Neural crest cell (in vitro differentiated cells): ENCODE results near the gene LINGO3. TPM values are rescaled to one million over a fixed set of nuclear protein-coding genes. Genes with fewer than 3 reads are reported as not detected.

Source experiments
- DNase-seq: peaks from one replicate; pipeline ENCODE4 v3.0.0; 2021; ENCODE audit warnings: low read depth, mixed read lengths, low spot score
- H3K27ac Mint-ChIP-seq: one replicate; pipeline ENCODE4 v1.8.0; 2021; ENCODE audit warnings: mild to moderate bottlenecking, mixed read lengths; ENCODE audit not compliant: unreplicated experiment
- H3K27me3 Mint-ChIP-seq: 2 replicates; pipeline ENCODE4 v1.8.0; 2021; ENCODE audit warnings: low read depth, mild to moderate bottlenecking, mixed read lengths
- H3K36me3 Mint-ChIP-seq: 2 replicates; pipeline ENCODE4 v1.8.0; 2021; ENCODE audit warnings: low read depth, mild to moderate bottlenecking, mixed read lengths
- H3K4me1 Mint-ChIP-seq: 2 replicates; pipeline ENCODE4 v1.8.0; 2021; ENCODE audit warnings: mixed read lengths
- H3K4me3 Mint-ChIP-seq: one replicate; pipeline ENCODE4 v1.8.0; 2021; ENCODE audit warnings: mild to moderate bottlenecking, mixed read lengths
- H3K9me3 Mint-ChIP-seq: 2 replicates; pipeline ENCODE4 v1.8.0; 2021; ENCODE audit warnings: mixed read lengths
- total RNA-seq: library from RNA; stranded (reverse); gene quantifications from 2 replicates; pipeline ENCODE4 v1.2.1, GENCODE V29; 2021
- TF ChIP-seq, protein P1 (sequence below): fragments of 200-600 bp; sonication (generic); conservative IDR thresholded peaks from 2 replicates; pipeline ENCODE4 v1.5.0; 2021; ENCODE audit warnings: antibody characterized with exemption, mild to moderate bottlenecking

LINGO3 gene
- total RNA-seq, 1 donor from 2014 or later = not detected

DNA sequence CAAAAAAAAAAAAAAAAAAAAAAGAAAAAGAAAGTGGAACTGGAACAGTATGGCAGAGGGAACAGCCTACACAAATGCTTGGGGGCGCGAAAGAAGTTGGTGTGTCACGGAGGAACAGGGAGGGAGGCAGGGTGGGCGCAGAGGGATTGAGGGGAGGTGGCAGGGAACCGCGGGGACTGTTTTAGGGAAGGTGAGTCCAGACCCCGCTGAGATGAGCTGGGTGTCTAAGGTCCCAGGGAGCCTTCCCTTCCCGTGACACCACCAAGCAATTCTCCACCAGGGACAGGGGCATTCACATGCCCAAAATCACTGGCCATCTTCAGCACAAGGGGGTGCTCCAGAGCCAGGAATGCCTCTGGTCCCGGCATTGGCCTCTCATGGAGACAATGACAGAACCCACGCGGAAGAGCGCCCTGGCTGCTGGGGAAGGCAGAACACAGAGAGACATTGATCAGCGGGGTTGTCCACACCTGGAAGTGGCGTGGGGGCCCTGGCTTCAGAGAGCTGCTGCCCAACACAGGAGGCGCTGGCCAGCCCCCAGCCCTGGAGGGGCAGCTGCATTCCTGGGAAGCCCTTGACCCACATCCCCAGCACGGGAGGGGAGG lies 32.9 kb downstream of the LINGO3 start:
- Mint-ChIP-seq H3K9me3 (no peaks in the 10 kb centered on the region), H3K27me3 (peaks cover 10% of the 10 kb centered on the region), H3K36me3 (peaks cover 12% of the 10 kb centered on the region), H3K4me1 (peaks cover 25% of the 10 kb centered on the region), H3K27ac (peak overlapping the region; percentile 81), H3K4me3 (peak overlapping the region; percentile 89)
- peak; percentile 66 for DNase-seq
- TF ChIP-seq, protein P1, sequence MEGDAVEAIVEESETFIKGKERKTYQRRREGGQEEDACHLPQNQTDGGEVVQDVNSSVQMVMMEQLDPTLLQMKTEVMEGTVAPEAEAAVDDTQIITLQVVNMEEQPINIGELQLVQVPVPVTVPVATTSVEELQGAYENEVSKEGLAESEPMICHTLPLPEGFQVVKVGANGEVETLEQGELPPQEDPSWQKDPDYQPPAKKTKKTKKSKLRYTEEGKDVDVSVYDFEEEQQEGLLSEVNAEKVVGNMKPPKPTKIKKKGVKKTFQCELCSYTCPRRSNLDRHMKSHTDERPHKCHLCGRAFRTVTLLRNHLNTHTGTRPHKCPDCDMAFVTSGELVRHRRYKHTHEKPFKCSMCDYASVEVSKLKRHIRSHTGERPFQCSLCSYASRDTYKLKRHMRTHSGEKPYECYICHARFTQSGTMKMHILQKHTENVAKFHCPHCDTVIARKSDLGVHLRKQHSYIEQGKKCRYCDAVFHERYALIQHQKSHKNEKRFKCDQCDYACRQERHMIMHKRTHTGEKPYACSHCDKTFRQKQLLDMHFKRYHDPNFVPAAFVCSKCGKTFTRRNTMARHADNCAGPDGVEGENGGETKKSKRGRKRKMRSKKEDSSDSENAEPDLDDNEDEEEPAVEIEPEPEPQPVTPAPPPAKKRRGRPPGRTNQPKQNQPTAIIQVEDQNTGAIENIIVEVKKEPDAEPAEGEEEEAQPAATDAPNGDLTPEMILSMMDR = peak; percentile 72

DNA sequence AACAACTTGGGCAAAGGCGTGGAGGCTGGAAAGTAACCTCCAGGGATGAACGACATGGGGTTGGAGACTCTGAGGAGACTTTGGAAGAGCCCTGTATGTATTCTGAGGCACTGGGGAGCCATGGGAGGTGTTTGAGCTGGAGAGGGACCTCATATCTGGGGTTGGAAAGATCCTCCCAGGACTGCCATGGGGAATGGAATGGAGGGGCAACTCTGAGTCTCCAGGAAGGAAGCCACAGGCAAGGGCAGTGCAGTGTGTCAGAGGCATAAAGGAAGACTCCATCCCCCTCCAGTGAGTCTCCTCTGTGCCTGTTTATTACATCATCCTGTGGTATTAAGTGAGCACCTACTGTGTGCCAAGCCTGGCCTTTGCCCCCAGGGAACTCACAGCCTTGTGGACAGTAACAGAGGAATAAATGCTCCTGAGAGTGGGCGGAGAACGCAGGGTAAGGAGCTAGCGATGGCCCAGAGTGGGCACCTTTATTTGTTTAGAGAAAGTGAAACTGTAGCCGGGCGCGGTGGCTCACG lies 33.7 kb downstream of the LINGO3 start:
- Mint-ChIP-seq H3K9me3 (no peaks in the 10 kb centered on the region), H3K27me3 (peaks cover 10% of the 10 kb centered on the region), H3K4me3 (peak overlapping the region; percentile 77), H3K4me1 (peaks cover 25% of the 10 kb centered on the region), H3K27ac (peak overlapping the region; percentile 67), H3K36me3 (peaks cover 12% of the 10 kb centered on the region)
- TF ChIP-seq, protein P1 = no peak
- DNase-seq = no peak

DNA sequence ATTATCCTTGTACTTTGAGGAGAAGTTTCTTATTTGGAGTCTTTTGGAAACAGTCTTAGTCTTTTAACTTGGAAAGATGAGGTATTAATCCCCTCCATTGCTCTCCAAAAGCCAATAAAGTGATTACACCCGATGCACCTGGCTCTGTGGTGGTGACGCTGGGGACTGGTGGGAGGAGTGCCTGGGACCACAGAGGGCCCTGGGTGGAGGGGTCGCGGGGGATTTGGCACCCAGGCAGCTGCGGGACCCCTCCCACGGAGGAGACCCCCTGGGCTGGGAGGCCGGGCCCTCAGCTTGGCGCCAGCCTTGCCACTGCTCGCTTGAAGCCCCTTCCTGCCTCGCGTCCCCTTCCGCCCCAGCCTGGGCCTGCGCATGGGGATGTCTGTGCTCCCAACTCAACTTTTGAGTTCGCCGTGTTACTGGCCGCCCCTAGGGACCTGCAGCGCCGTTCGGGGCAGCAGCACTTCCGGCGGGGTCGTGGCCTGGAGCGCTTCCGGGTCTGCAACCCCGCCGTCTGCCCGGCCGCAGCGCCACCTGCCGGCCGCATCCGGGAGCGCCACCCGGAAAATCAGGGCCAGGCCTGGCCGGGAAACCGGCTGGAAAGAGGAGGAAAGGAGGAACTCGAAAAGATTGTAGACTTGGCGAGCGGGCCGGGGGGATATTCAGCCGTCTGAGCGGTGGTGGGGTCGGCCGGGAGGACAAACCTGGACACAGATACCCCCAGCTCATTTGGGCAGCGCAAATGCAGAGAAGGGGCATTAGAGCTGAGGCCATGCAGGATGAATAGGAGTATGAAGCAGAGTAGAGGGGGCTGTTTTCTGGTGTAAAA lies 34.4 kb downstream of the LINGO3 start:
- TF ChIP-seq, protein P1 = peak; percentile 98
- H3K4me3 Mint-ChIP-seq = peak overlapping the region; percentile 77
- peak overlapping the region; percentile 67 for H3K27ac Mint-ChIP-seq
- H3K4me1 Mint-ChIP-seq = peaks cover 27% of the 10 kb centered on the region
- peaks cover 12% of the 10 kb centered on the region for H3K36me3 Mint-ChIP-seq
- DNase-seq = peak; percentile 94
- peaks cover 10% of the 10 kb centered on the region for H3K27me3 Mint-ChIP-seq
- H3K9me3 Mint-ChIP-seq = no peaks in the 10 kb centered on the region

- Mint-ChIP-seq H3K4me1 (peaks cover 30% of the 10 kb centered on the region), H3K4me3 (peak overlapping the region; percentile 93), H3K36me3 (peaks cover 12% of the 10 kb centered on the region), H3K27me3 (peaks cover 10% of the 10 kb centered on the region), H3K9me3 (no peaks in the 10 kb centered on the region), H3K27ac (peak overlapping the region; percentile 63)
- DNase-seq = no peak
- TF ChIP-seq, protein P1 = no peak
Measured at GRCh38 chr19:2271234-2272103, 36.5 kb downstream of the LINGO3 start.
